HEK293T (cell line): Measurements from ENCODE around the gene DCDC2B.

Experiments
- CTCF ChIA-PET: fragments of 350-600 bp; formaldehyde crosslinking; extraction: SDS; loops from one replicate; lab custom pipeline; 2021; ENCODE audit warnings: antibody characterized with exemption, inconsistent platforms; lab: Yijun Ruan, JAX
- POLR2A ChIA-PET: fragments of 350-600 bp; formaldehyde crosslinking; extraction: SDS; loops from one replicate; lab custom pipeline; 2020; ENCODE audit warnings: antibody characterized with exemption, inconsistent platforms; lab: Yijun Ruan, JAX
- DNase-seq: peaks from one replicate; pipeline ENCODE4 v3.0.0; 2012; ENCODE audit warnings: mixed read lengths; ENCODE audit errors: extremely low spot score
- ARNT ChIP-seq: fragments of 450-650 bp; IDR thresholded peaks from 2 replicates; pipeline ENCODE4 v1.6.1; 2017; ENCODE audit warnings: mild to moderate bottlenecking
- BHLHE40 ChIP-seq: fragments of 450-650 bp; IDR thresholded peaks from 2 replicates; pipeline ENCODE4 v1.6.1; 2016; ENCODE audit warnings: mild to moderate bottlenecking, moderate library complexity, borderline replicate concordance
- CTBP1 ChIP-seq: fragments of 450-650 bp; IDR thresholded peaks from 2 replicates; pipeline ENCODE4 v1.6.1; 2016; ENCODE audit warnings: borderline replicate concordance
- ELF4 ChIP-seq: fragments of 450-650 bp; IDR thresholded peaks from 2 replicates; pipeline ENCODE4 v1.6.1; 2017; ENCODE audit warnings: antibody characterized with exemption
- FOXA1 ChIP-seq: fragments of 450-650 bp; IDR thresholded peaks from 2 replicates; pipeline ENCODE4 v1.6.1; 2016; ENCODE audit warnings: mild to moderate bottlenecking
- FOXK2 ChIP-seq: fragments of 450-650 bp; IDR thresholded peaks from 2 replicates; pipeline ENCODE4 v1.6.1; 2016; ENCODE audit warnings: mild to moderate bottlenecking
- FOXM1 ChIP-seq: fragments of 450-650 bp; IDR thresholded peaks from 2 replicates; pipeline ENCODE4 v1.6.1; 2017; ENCODE audit warnings: mild to moderate bottlenecking, borderline replicate concordance
- HDGF ChIP-seq: fragments of 450-650 bp; IDR thresholded peaks from 2 replicates; pipeline ENCODE4 v1.6.1; 2017; ENCODE audit warnings: antibody characterized with exemption, borderline replicate concordance
- L3MBTL2 ChIP-seq: fragments of 450-650 bp; conservative IDR thresholded peaks from 2 replicates; pipeline ENCODE4 v1.6.1; 2016; ENCODE audit warnings: mild to moderate bottlenecking
- LEF1 ChIP-seq: fragments of 450-650 bp; IDR thresholded peaks from 2 replicates; pipeline ENCODE4 v1.6.1; 2017; ENCODE audit warnings: mild to moderate bottlenecking, borderline replicate concordance
- NFRKB ChIP-seq: fragments of 450-650 bp; IDR thresholded peaks from 2 replicates; pipeline ENCODE4 v1.6.1; 2016; ENCODE audit warnings: mild to moderate bottlenecking, moderate library complexity
- PKNOX1 ChIP-seq: fragments of 450-650 bp; IDR thresholded peaks from 2 replicates; pipeline ENCODE4 v1.6.1; 2016
- SP1 ChIP-seq: fragments of 450-650 bp; IDR thresholded peaks from 2 replicates; pipeline ENCODE4 v1.6.1; 2017
- SUZ12 ChIP-seq: fragments of 450-650 bp; IDR thresholded peaks from 2 replicates; pipeline ENCODE4 v1.6.1; 2016; ENCODE audit warnings: mild to moderate bottlenecking
- TARDBP ChIP-seq: fragments of 450-650 bp; IDR thresholded peaks from 2 replicates; pipeline ENCODE4 v1.6.1; 2016
- ZNF384 ChIP-seq: fragments of 450-650 bp; IDR thresholded peaks from 2 replicates; pipeline ENCODE4 v1.6.1; 2016

The DCDC2B gene

GRCh38 chr1:32228771-32229170 is 19.9 kb downstream of the DCDC2B start:
- ChIA-PET CTCF (no interaction called here), POLR2A (interaction anchor here (1.1 to 1.3 kb wide), 3 partner anchors 8 to 197 kb away, joined by 3 to 4 read pairs (median 3); no protein-coding TSS in a partner anchor)
- no peak for DNase-seq
- TF ChIP-seq FOXK2 (no peak), BHLHE40 (no peak), CTBP1 (no peak), FOXM1 (no peak), HDGF (no peak), SP1 (no peak), LEF1 (no peak), PKNOX1 (no peak), NFRKB (no peak), ARNT (no peak), FOXA1 (no peak), SUZ12 (no peak), L3MBTL2 (no peak), TARDBP (no peak), ZNF384 (no peak), ELF4 (no peak)

- CTCF ChIA-PET = no interaction called here
- no peak for TF ChIP-seq SP1
- TF ChIP-seq SUZ12 = no peak
- no peak for TF ChIP-seq LEF1
- no peak for TF ChIP-seq ELF4
- TF ChIP-seq L3MBTL2 = no peak
- TF ChIP-seq ZNF384 = no peak
- no peak for TF ChIP-seq HDGF
- TF ChIP-seq FOXK2 = no peak
- TF ChIP-seq TARDBP = no peak
- no peak for TF ChIP-seq ARNT
- TF ChIP-seq FOXA1 = no peak
- TF ChIP-seq CTBP1 = no peak
- TF ChIP-seq FOXM1 = no peak
- no peak for TF ChIP-seq PKNOX1
- no peak for TF ChIP-seq BHLHE40
- POLR2A ChIA-PET = interaction anchor here (0.7 kb wide), 1 partner anchor 52 kb away, joined by 3 read pairs; the partner anchor contains the start of gene TXLNA
- DNase-seq = no peak
These were observed 23.0 kb downstream of the DCDC2B start for GRCh38 chr1:32231843-32232432.

GRCh38 chr1:32232558-32233304 is 23.8 kb downstream of the DCDC2B start:
- CTCF ChIA-PET = no interaction called here
- TF ChIP-seq ARNT (no peak), SUZ12 (no peak), BHLHE40 (peak; percentile 20; the same call in 1 of the 2 replicates)
- POLR2A ChIA-PET = interaction anchor here (0.7 kb wide), 1 partner anchor 53 kb away, joined by 3 read pairs; the partner anchor contains the start of gene TXLNA
- DNase-seq = no peak

- ChIA-PET CTCF (interaction anchor here (0.6 kb wide), 1 partner anchor 19 kb away, joined by 5 read pairs; no protein-coding TSS in a partner anchor), POLR2A (no interaction called here)
- DNase-seq = no peak
- no peak for TF ChIP-seq HDGF
- TF ChIP-seq BHLHE40 = no peak
- no peak for TF ChIP-seq NFRKB
- TF ChIP-seq FOXA1 = no peak
- no peak for TF ChIP-seq CTBP1
- TF ChIP-seq TARDBP = no peak
- no peak for TF ChIP-seq SP1
- no peak for TF ChIP-seq PKNOX1
- no peak for TF ChIP-seq FOXM1
- TF ChIP-seq ELF4 = no peak
- no peak for TF ChIP-seq FOXK2
- no peak for TF ChIP-seq ARNT
- no peak for TF ChIP-seq ZNF384
- TF ChIP-seq SUZ12 = no peak
These were observed 25.9 kb downstream of the DCDC2B start for GRCh38 chr1:32234792-32235191.

- ChIA-PET POLR2A (interaction anchor here (2.2 kb wide), 1 partner anchor 9 kb away, joined by 8 read pairs; no protein-coding TSS in a partner anchor), CTCF (interaction anchor here (0.8 kb wide), 1 partner anchor 9 kb away, joined by 6 read pairs; no protein-coding TSS in a partner anchor)
- TF ChIP-seq CTBP1 (no peak), ARNT (no peak), SUZ12 (no peak), FOXK2 (no peak), FOXM1 (no peak), PKNOX1 (no peak)
- DNase-seq = no peak
These were observed 30.4 kb downstream of the DCDC2B start for GRCh38 chr1:32239337-32239736.

- no peak for DNase-seq
- CTCF ChIA-PET = interaction anchor here (0.8 kb wide), 1 partner anchor 9 kb away, joined by 6 read pairs; no protein-coding TSS in a partner anchor
- POLR2A ChIA-PET = interaction anchor here (2.2 kb wide), 1 partner anchor 9 kb away, joined by 8 read pairs; no protein-coding TSS in a partner anchor
- no peak for TF ChIP-seq LEF1
- TF ChIP-seq FOXM1 = no peak
- TF ChIP-seq TARDBP = no peak
- no peak for TF ChIP-seq BHLHE40
- TF ChIP-seq ZNF384 = no peak
- no peak for TF ChIP-seq ARNT
- no peak for TF ChIP-seq FOXA1
- no peak for TF ChIP-seq L3MBTL2
These were observed 30.9 kb downstream of the DCDC2B start for GRCh38 chr1:32239790-32240139.
